Stomach (tissue), 9 donors: ENCODE results near the gene CCDC192. TPM values are rescaled to one million over a fixed set of nuclear protein-coding genes. Genes with fewer than 3 reads are reported as not detected.
"Not testable (repeated sequence)": the region's sequence is repeated elsewhere in the genome, so short reads cannot be mapped to it uniquely, and the experiment has no call there.

Experiments
- DNase-seq, 2 donors: peaks; one replicate each; pipeline versions ENCODE4 v3.0.0 to v3.0.0-alpha.2; 2013 to 2019
- H3K27ac ChIP-seq, 5 donors: fragments of 200-600 bp in 4 of 5; sonication (generic) in 4 of 5; one replicate each; pipeline ENCODE4 v1.5.1; 2013 to 2019; ENCODE audit warnings: mild to moderate bottlenecking in 1 of 5, moderate library complexity in 1 of 5
- H3K27me3 ChIP-seq, 3 donors: fragments of 200-600 bp; sonication (generic); one replicate each; pipeline ENCODE4 v1.5.1; 2017 to 2019; ENCODE audit warnings: mixed run types in 1 of 3
- H3K36me3 ChIP-seq, 4 donors: fragments of 200-600 bp; sonication (generic); 1 replicate in 3 of 4; 2 replicates in 1 of 4; pipeline ENCODE4 v1.5.1; 2016 to 2019
- H3K4me1 ChIP-seq, 4 donors: fragments of 200-600 bp; sonication (generic); one replicate each; pipeline ENCODE4 v1.5.1; 2016 to 2019
- H3K4me3 ChIP-seq, 4 donors: fragments of 200-600 bp; sonication (generic) in 3 of 4; one replicate each; pipeline ENCODE4 v1.5.1; 2016 to 2019; ENCODE audit warnings: mild to moderate bottlenecking in 1 of 4
- H3K9me3 ChIP-seq, 4 donors: fragments of 200-600 bp; sonication (generic); one replicate each; pipeline ENCODE4 v1.5.1; 2016 to 2019
- CTCF ChIP-seq, 7 experiments: fragments of 450-650 bp in 4 of 7; fragments of 200-600 bp in 3 of 7; sonication (generic) in 3 of 7; IDR thresholded peaks; one replicate each; pipeline ENCODE4 v1.5.1; 2016 to 2019; ENCODE audit warnings: antibody characterized with exemption in 7 of 7, control low read depth in 2 of 7, mild to moderate bottlenecking in 1 of 7
- EP300 ChIP-seq: sonication (generic); formaldehyde crosslinking; IDR thresholded peaks from one replicate; pipeline ENCODE4 v1.6.1; 2017; ENCODE audit warnings: antibody characterized with exemption
- POLR2A ChIP-seq, 4 donors: fragments of 450-650 bp; IDR thresholded peaks; one replicate each; pipeline ENCODE4 v1.6.1; 2016; ENCODE audit warnings: antibody characterized with exemption in 4 of 4, control low read depth in 2 of 4, mild to moderate bottlenecking in 1 of 4, moderate library complexity in 1 of 4
- POLR2AphosphoS5 ChIP-seq, 3 donors: sonication (generic); formaldehyde crosslinking; IDR thresholded peaks; one replicate each; pipeline ENCODE4 v1.6.1; 2016; ENCODE audit warnings: antibody characterized with exemption in 3 of 3
- WGBS, 5 donors: extraction: QIAGEN DNeasy Blood & Tissue Kit in 3 of 5; methylation state at CpG; one replicate each; pipeline versions ENCODE4 v1.1.5 to v1.1.7; 2013 to 2018; 5-methylcytosine and 5-hydroxymethylcytosine counted together
- intact Hi-C: fragments of 100-400 bp; cut with DNase I; formaldehyde crosslinking; loops from one replicate; pipeline ENCODE4 v1.15.1; 2023; ENCODE audit warnings: low total_unique reads
- polyA plus RNA-seq, 3 donors: library from polyadenylated mRNA; stranded (reverse); fragments of 200-250 nt; gene quantifications; one replicate each; pipeline ENCODE4 v1.2.3, GENCODE V29; 2013
- total RNA-seq, 5 donors: library from RNA; depleted of rRNA; stranded (reverse); fragments of >200 nt; gene quantifications; one replicate each; pipeline versions ENCODE4 v1.1.0 to v1.2.3, GENCODE V29; 2014 to 2016
- donor health status: healthy with polysubstance abuse.
- donor health status: Bipolar disorder and iron deficiency.
- donor health status: healthy.

The CCDC192 gene
- total and polyA plus RNA-seq, 8 donors, result 0.10 to 2.2 TPM; not detected in 6

DNA sequence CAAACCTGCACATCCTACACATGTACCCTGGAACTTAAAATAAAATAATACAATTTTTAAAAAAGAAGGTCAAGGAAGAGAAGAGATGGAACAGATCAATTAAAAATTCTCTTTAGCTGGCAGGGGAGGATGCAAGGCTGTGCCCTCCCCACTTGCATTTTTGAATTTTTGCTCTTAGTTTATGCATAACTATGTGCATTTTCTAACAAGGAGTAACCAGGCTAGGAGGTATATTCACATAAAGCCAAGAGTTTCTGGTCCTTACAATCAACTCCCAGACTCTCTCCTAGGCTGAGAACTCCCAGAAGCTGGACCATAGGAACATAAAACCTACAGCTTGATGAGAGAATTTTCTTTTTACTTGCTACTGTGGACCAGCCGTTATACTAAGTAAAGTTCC is 29.8 kb downstream of the CCDC192 start:
- Histone ChIP-seq H3K27me3 (no peaks in the 10 kb centered on the region), H3K36me3 (no peaks in the 10 kb centered on the region), H3K4me3 (no peak overlapping the region), H3K27ac (no peak overlapping the region), H3K4me1 (no peaks in the 10 kb centered on the region), H3K9me3 (peaks cover 0 to 12% (median 2%) of the 10 kb centered on the region in 4 donors)
- WGBS, 5 donors, result 81 to 94% (median 87%) methylated on average over 1 of the region's 1 CpG
- no peak for DNase-seq
- intact Hi-C loops, result no loop called here
- TF ChIP-seq CTCF (IDR thresholded peaks at IDR 0.05) (no peak), POLR2AphosphoS5 (IDR thresholded peaks at IDR 0.05) (no peak), POLR2A (IDR thresholded peaks at IDR 0.05) (no peak)

DNA sequence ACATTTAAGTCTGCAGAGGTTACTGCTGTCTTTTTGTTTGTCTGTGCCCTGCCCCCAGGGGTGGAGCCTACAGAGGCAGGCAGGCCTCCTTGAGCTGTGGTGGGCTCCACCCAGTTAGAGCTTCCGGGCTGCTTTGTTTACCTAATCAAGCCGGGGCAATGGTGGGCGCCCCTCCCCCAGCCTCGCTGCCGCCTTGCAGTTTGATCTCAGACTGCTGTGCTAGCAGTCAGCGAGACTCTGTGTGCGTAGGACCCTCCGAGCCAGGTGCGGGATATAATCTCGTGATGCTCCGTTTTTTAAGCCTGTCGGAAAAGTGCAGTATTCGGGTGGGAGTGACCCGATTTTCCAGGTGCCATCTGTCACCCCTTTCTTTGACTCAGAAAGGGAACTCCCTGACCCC is 36.2 kb downstream of the CCDC192 start:
- H3K36me3 ChIP-seq, intact Hi-C loops, H3K27me3 ChIP-seq, DNase-seq, H3K27ac ChIP-seq, H3K9me3 ChIP-seq, H3K4me3 ChIP-seq, H3K4me1 ChIP-seq: not testable (repeated sequence)
- 21 to 78% (median 64%) methylated on average over 10 to 14 of the region's 14 CpGs for WGBS, 5 donors

GRCh38 chr5:127739807-127740384 is 36.7 kb downstream of the CCDC192 start:
- WGBS, 5 donors, result 74 to 94% (median 93%) methylated on average over 7 to 10 of the region's 10 CpGs
- no peaks in the 10 kb centered on the region for H3K4me1 ChIP-seq
- H3K4me3 ChIP-seq, result no peak overlapping the region
- H3K36me3 ChIP-seq, result no peaks in the 10 kb centered on the region
- TF ChIP-seq POLR2A (IDR thresholded peaks at IDR 0.05) (no peak), EP300 (no peak), CTCF (IDR thresholded peaks at IDR 0.05) (no peak), POLR2AphosphoS5 (IDR thresholded peaks at IDR 0.05) (no peak)
- DNase-seq, result no peak
- intact Hi-C loops, result loop anchor here (10.0 kb wide), 1 partner anchor 465 kb away; no protein-coding TSS in a partner anchor
- no peaks in the 10 kb centered on the region for H3K27me3 ChIP-seq
- H3K9me3 ChIP-seq, result no peaks in the 10 kb centered on the region
- H3K27ac ChIP-seq, result no peak overlapping the region

DNA sequence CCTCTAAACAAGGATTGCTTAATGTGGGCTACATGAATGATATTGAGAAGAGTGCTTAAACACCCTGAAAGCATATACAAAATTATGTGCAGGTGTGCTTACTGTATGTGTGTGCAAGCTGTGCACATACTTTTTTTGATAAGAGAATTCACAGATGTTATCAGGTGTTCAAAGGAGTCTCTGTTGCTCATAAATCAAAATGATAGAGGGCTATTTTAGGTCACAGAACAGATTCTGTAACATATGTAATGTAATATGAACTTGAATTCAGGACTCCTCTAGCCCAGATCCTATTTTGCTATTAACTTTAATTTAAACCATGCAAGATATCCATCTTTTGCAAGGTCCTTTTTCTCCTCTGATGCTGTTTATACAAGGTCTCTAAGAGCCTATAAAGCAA is 38.2 kb downstream of the CCDC192 start:
- no peak for DNase-seq
- Histone ChIP-seq H3K27ac (no peak overlapping the region), H3K4me1 (no peaks in the 10 kb centered on the region), H3K27me3 (no peaks in the 10 kb centered on the region), H3K36me3 (no peaks in the 10 kb centered on the region), H3K9me3 (no peaks in the 10 kb centered on the region), H3K4me3 (no peak overlapping the region)
- TF ChIP-seq CTCF (IDR thresholded peaks at IDR 0.05), result no peak
- TF ChIP-seq POLR2A (IDR thresholded peaks at IDR 0.05), result no peak
- TF ChIP-seq EP300, result no peak
- no peak for TF ChIP-seq POLR2AphosphoS5 (IDR thresholded peaks at IDR 0.05)
- intact Hi-C loops, result loop anchor here (10.0 kb wide), 1 partner anchor 463 kb away; no protein-coding TSS in a partner anchor

- Histone ChIP-seq H3K27me3 (no peaks in the 10 kb centered on the region), H3K4me1 (no peaks in the 10 kb centered on the region), H3K4me3 (no peak overlapping the region), H3K9me3 (no peaks in the 10 kb centered on the region), H3K36me3 (no peaks in the 10 kb centered on the region), H3K27ac (no peak overlapping the region)
- intact Hi-C loops, result loop anchor here (10.0 kb wide), 1 partner anchor 461 kb away; no protein-coding TSS in a partner anchor
- TF ChIP-seq POLR2AphosphoS5 (IDR thresholded peaks at IDR 0.05) (no peak), EP300 (no peak), CTCF (IDR thresholded peaks at IDR 0.05) (no peak), POLR2A (IDR thresholded peaks at IDR 0.05) (no peak)
- DNase-seq, result no peak
These were observed 41.0 kb downstream of the CCDC192 start for GRCh38 chr5:127744241-127744640.
